GM12872 (cell line): ENCODE measurements around the gene LYPD6.

Source experiments
- CTCF ChIP-seq: IDR thresholded peaks from 3 replicates; pipeline ENCODE4 v1.5.1; 2011; ENCODE audit warnings: low read depth, mild to moderate bottlenecking, low read length, moderate library complexity; ENCODE audit not compliant: insufficient read depth

The LYPD6 gene

DNA sequence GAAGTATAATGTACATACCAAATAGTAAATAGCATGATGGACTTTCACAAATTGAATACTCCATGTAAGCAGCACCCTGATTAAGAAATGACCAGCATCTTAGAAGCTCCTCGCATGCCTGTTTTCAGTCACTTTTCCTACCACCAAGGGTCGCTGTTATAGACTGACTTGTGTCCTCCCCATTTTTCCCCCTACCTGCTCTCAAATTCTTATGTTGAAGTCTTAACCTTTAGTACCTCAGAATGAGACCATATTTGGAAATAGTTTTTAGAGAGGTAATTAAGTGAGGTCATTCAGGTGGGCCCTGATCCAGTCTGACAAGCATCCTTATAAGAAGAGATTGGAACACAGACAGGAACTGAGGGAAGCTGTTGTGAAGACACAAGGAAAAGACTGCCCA lies 125.9 kb downstream of the LYPD6 start:
- TF ChIP-seq CTCF, result 0 out of 3 replicates have a peak, but pooled peaks have one; percentile 11

DNA sequence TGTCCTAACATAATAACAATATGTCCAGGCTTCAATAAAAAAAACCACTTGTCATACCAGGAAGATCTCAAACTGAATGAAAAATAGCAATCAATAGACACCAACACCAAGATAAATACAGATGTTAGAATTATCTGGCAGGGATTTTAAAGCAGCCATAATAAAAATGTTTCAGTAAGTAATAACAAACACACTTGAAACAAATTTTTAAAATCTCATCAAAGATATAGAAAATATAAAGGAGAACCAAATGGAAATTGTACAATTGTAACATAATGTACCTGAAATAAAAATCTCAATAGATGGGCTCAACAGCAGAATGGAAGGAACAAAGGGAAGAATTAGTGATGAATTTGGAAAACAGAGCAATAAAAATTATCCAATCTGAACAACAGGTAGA lies 128.1 kb downstream of the LYPD6 start:
- no peak for TF ChIP-seq CTCF

- TF ChIP-seq CTCF, result no peak
Measured at GRCh38 chr2:149463328-149464002, 133.1 kb downstream of the LYPD6 start.

DNA sequence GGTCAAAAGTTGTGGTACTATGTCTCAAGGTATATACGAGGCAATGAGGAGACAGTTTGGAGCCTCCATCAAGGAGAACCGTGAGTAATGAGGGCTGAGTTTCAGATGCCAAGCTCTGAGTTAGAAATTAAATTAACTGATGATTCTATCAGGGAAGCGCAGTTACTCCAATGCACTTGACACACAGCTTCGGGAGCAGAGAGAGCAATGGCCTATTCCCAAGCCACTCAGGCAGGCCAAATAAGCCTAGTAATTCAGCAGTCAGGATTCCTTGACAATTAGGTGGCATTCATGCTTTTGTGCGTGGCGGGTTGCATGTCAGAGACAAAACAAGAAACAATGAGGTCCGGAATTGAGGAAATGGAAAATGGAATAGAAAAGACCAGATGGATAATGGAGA lies 134.0 kb downstream of the LYPD6 start:
- TF ChIP-seq CTCF, result no peak

- TF ChIP-seq CTCF, result no peak
Measured at GRCh38 chr2:149465873-149466272, 135.5 kb downstream of the LYPD6 start.

GRCh38 chr2:149466635-149467034 lies 136.2 kb downstream of the LYPD6 start:
- TF ChIP-seq CTCF, result no peak

DNA sequence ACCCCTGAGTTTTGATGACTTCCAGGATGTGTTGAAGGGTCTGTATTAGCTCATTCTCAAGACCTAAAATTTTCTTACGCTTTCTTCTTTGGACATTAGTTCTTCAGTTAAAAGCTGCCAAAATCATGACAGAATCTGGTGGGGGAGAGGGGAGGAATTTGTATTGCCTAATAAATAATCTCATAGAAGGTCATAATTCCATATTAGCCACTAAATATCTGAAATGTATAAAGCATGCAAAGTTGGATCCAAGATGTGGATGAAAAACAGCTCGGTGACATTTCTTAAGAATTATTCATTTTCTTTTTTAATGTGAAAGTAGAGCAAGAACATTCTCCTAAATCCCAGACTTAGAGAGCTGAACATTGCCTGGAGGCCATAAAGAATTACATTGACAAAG lies 137.0 kb downstream of the LYPD6 start:
- TF ChIP-seq CTCF, result no peak
